Panc1 (cell line): ENCODE data around the gene FEM1B. TPM values are rescaled to one million over a fixed set of nuclear protein-coding genes. Genes with fewer than 3 reads are reported as not detected.

Experiments
- ATAC-seq: fragments of 200-7000 bp; cut with Tn5 transposase; 2 replicates; pipeline ENCODE4 v1.9.1; 2020; ENCODE audit warnings: mild to moderate bottlenecking, moderate library complexity
- BruUV-seq: library from RNA; stranded (reverse); fragments of 400-500 nt; replicated peaks from 2 replicates; lab custom pipeline; 2021; lab: Mats Ljungman, UMichigan
- CTCF ChIA-PET: fragments of 300-600 bp; sonication (Branson Sonifier 250); formaldehyde crosslinking; loops from one replicate; lab custom pipeline; 2022; ENCODE audit warnings: antibody characterized with exemption; lab: Charles Lee
- POLR2A ChIA-PET: fragments of 300-600 bp; sonication (Branson Sonifier 250); formaldehyde crosslinking; loops from one replicate; lab custom pipeline; 2022; ENCODE audit warnings: antibody characterized with exemption; lab: Charles Lee
- DNase-seq: peaks from one replicate; pipeline ENCODE4 v3.0.0-alpha.2; 2010; ENCODE audit warnings: low read depth, low spot score
- H3K27ac ChIP-seq: 2 replicates; pipeline ENCODE4 v1.5.1; 2011; ENCODE audit warnings: mild to moderate bottlenecking, low read length, inconsistent platforms
- H3K27me3 ChIP-seq: fragments of 200-500 bp; sonication (Bioruptor generic); 2 replicates; pipeline ENCODE4 v1.6.0; 2014; ENCODE audit warnings: low read length, inconsistent platforms; ENCODE audit not compliant: control insufficient read depth, insufficient read depth
- H3K36me3 ChIP-seq: fragments of 200-500 bp; sonication (Bioruptor generic); 2 replicates; pipeline ENCODE4 v1.5.1; 2014; ENCODE audit warnings: inconsistent platforms, mild to moderate bottlenecking, low read length, moderate library complexity; ENCODE audit not compliant: control insufficient read depth, insufficient read depth
- H3K4me1 ChIP-seq: 2 replicates; pipeline ENCODE4 v1.5.1; 2011; ENCODE audit warnings: inconsistent platforms, mild to moderate bottlenecking, low read length, moderate library complexity; ENCODE audit not compliant: control insufficient read depth, insufficient read depth
- H3K4me3 ChIP-seq, 2 experiments: 2 replicates each; pipeline ENCODE4 v1.5.1; 2011 to 2012; ENCODE audit warnings: low read depth in 2 of 2, low read length in 2 of 2, mild to moderate bottlenecking in 2 of 2, inconsistent platforms in 1 of 2, moderate library complexity in 1 of 2
- H3K9me3 ChIP-seq: fragments of 200-500 bp; sonication (Bioruptor generic); 2 replicates; pipeline ENCODE4 v1.5.1; 2014; ENCODE audit warnings: low read depth, mild to moderate bottlenecking, inconsistent platforms, low read length, moderate library complexity; ENCODE audit not compliant: control insufficient read depth, insufficient read depth
- POLR2AphosphoS5 ChIP-seq: IDR thresholded peaks from 2 replicates; pipeline ENCODE4 v1.6.1; 2012; ENCODE audit warnings: mild to moderate bottlenecking, low read depth, low read length, moderate library complexity
- SIN3A ChIP-seq: IDR thresholded peaks from 2 replicates; pipeline ENCODE4 v1.6.1; 2012; ENCODE audit warnings: low read depth, mild to moderate bottlenecking, low read length, moderate library complexity, borderline replicate concordance; ENCODE audit not compliant: insufficient read depth
- TCF7L2 ChIP-seq: IDR thresholded peaks from 2 replicates; pipeline ENCODE4 v1.6.1; 2011; ENCODE audit warnings: mild to moderate bottlenecking, low read depth, low read length, inconsistent platforms
- in situ Hi-C: cut with HindIII; loops from 2 replicates; pipeline ENCODE4 v1.10.0; 2016; ENCODE audit warnings: low sequenced_read_pairs, low pct_unique_long_range_greater_than_20kb
- intact Hi-C: fragments of 100-400 bp; cut with micrococcal nuclease; formaldehyde crosslinking; loops from one replicate; pipeline ENCODE4 v1.10.0; 2022; ENCODE audit not compliant: unreplicated experiment
- total RNA-seq: library from RNA; stranded (reverse); gene quantifications from one replicate; pipeline ENCODE4 v1.2.1, GENCODE V29; 2021; ENCODE audit not compliant: unreplicated experiment
- TF ChIP-seq, protein P1 (sequence below), 2 experiments: IDR thresholded peaks; 2 replicates each; pipeline ENCODE4 v1.6.1; 2011 to 2012; ENCODE audit warnings: low read depth in 2 of 2, control low read depth in 1 of 2, low read length in 1 of 2, mild to moderate bottlenecking in 1 of 2, moderate library complexity in 1 of 2; ENCODE audit not compliant: insufficient read depth in 1 of 2
- TF ChIP-seq, protein P2 (sequence below): fragments of 450-650 bp; IDR thresholded peaks from 2 replicates; pipeline ENCODE4 v1.5.1; 2017; ENCODE audit warnings: mild to moderate bottlenecking

The FEM1B gene
- total RNA-seq, 1 experiment from 2014 or later: 34.8 TPM

DNA sequence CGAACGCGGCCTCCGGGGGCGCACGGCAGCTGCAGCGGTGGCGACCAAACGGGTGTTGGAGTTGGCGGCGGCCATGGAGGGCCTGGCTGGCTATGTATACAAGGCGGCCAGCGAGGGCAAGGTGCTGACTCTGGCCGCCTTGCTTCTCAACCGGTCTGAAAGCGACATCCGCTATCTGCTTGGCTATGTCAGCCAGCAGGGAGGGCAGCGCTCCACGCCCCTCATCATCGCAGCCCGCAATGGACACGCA, 725 bp downstream of the FEM1B start:
- BruUV-seq: no TSS peak
- H3K27ac ChIP-seq: peak overlapping the region; percentile 99
- peak overlapping the region; percentile 81 to 98 for H3K4me3 ChIP-seq
- in situ Hi-C loops: no loop called here
- POLR2A ChIA-PET: interaction anchor here (0.6 kb wide), 2 partner anchors 46 to 880 kb away, joined by 3 to 16 read pairs; no protein-coding TSS in a partner anchor
- H3K9me3 ChIP-seq: no peaks in the 10 kb centered on the region
- H3K27me3 ChIP-seq: no peaks in the 10 kb centered on the region
- intact Hi-C loops: no loop called here
- ATAC-seq (no peak), DNase-seq (no peak)
- peaks cover 28% of the 10 kb centered on the region for H3K4me1 ChIP-seq
- CTCF ChIA-PET: interaction anchor here (2.2 kb wide), 1 partner anchor 25 kb away, joined by 5 read pairs; no protein-coding TSS in a partner anchor
- peaks cover 6% of the 10 kb centered on the region; the same call in 1 of the 2 replicates for H3K36me3 ChIP-seq
- TF ChIP-seq, protein P1, sequence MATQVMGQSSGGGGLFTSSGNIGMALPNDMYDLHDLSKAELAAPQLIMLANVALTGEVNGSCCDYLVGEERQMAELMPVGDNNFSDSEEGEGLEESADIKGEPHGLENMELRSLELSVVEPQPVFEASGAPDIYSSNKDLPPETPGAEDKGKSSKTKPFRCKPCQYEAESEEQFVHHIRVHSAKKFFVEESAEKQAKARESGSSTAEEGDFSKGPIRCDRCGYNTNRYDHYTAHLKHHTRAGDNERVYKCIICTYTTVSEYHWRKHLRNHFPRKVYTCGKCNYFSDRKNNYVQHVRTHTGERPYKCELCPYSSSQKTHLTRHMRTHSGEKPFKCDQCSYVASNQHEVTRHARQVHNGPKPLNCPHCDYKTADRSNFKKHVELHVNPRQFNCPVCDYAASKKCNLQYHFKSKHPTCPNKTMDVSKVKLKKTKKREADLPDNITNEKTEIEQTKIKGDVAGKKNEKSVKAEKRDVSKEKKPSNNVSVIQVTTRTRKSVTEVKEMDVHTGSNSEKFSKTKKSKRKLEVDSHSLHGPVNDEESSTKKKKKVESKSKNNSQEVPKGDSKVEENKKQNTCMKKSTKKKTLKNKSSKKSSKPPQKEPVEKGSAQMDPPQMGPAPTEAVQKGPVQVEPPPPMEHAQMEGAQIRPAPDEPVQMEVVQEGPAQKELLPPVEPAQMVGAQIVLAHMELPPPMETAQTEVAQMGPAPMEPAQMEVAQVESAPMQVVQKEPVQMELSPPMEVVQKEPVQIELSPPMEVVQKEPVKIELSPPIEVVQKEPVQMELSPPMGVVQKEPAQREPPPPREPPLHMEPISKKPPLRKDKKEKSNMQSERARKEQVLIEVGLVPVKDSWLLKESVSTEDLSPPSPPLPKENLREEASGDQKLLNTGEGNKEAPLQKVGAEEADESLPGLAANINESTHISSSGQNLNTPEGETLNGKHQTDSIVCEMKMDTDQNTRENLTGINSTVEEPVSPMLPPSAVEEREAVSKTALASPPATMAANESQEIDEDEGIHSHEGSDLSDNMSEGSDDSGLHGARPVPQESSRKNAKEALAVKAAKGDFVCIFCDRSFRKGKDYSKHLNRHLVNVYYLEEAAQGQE (IDR thresholded peaks at IDR 0.05; ENCODE audit: insufficient read depth in 1 of 2, low read depth in 2 of 2, low read length in 1 of 2): no peak
- TF ChIP-seq TCF7L2: no peak
- TF ChIP-seq SIN3A: 0 out of 2 replicates have a peak, but pooled peaks have one; percentile 15
- TF ChIP-seq, protein P2, sequence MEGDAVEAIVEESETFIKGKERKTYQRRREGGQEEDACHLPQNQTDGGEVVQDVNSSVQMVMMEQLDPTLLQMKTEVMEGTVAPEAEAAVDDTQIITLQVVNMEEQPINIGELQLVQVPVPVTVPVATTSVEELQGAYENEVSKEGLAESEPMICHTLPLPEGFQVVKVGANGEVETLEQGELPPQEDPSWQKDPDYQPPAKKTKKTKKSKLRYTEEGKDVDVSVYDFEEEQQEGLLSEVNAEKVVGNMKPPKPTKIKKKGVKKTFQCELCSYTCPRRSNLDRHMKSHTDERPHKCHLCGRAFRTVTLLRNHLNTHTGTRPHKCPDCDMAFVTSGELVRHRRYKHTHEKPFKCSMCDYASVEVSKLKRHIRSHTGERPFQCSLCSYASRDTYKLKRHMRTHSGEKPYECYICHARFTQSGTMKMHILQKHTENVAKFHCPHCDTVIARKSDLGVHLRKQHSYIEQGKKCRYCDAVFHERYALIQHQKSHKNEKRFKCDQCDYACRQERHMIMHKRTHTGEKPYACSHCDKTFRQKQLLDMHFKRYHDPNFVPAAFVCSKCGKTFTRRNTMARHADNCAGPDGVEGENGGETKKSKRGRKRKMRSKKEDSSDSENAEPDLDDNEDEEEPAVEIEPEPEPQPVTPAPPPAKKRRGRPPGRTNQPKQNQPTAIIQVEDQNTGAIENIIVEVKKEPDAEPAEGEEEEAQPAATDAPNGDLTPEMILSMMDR: peak; percentile 47
- no peak for TF ChIP-seq POLR2AphosphoS5

DNA sequence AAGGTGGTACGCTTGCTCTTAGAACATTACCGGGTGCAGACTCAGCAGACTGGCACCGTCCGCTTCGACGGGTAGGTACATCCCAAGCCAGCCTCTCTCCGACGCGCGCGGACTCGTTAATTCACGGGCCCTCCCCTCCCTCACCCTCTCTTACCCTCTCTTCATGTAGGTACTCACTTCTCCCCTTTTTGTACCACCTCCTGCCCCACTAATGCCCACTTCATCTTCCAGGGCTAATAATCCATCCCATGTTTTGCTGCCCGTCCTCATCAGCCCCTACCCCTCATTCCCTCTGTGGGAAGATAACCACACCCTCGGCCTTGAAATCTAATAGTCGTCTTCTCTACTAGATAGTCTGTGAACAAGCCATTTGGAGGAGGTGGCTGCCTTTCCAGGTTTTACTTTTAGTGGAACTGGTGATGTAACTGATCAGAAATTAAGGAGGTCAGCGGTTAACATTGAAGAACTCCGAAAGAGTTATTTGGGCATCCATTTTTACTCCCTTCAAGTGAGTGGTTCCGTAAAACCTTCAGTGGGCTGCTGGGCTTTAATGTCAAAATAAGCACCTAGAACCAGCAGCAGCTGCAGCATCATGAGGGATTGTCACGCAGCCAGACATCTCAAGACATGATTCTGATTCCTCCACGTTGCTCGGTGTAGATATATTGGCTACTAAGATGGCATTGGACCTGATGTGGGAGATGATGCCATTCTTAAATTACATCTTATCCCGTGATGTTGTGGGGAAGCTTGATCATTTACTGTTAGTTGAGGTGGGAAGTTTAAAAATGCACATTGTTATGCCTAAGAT, 1.3 kb downstream of the FEM1B start:
- H3K4me3 ChIP-seq: peak overlapping the region; percentile 81 to 98
- in situ Hi-C loops (no loop called here), intact Hi-C loops (no loop called here)
- DNase-seq: no peak
- peaks cover 6% of the 10 kb centered on the region; the same call in 1 of the 2 replicates for H3K36me3 ChIP-seq
- BruUV-seq: TSS peak; percentile 64
- ChIA-PET CTCF (interaction anchor here (0.8 kb wide), 1 partner anchor 26 kb away, joined by 3 read pairs; no protein-coding TSS in a partner anchor), POLR2A (interaction anchor here (0.6 kb wide), 1 partner anchor 117 kb away, joined by 3 read pairs; no protein-coding TSS in a partner anchor)
- no peaks in the 10 kb centered on the region for H3K9me3 ChIP-seq
- peaks cover 28% of the 10 kb centered on the region for H3K4me1 ChIP-seq
- ATAC-seq: peak; percentile 4; the same call in 1 of the 2 replicates
- no peaks in the 10 kb centered on the region for H3K27me3 ChIP-seq
- H3K27ac ChIP-seq: peak overlapping the region; percentile 99
- TF ChIP-seq SIN3A: no peak
- TF ChIP-seq, protein P2: no peak
- TF ChIP-seq, protein P1 (IDR thresholded peaks at IDR 0.05; ENCODE audit: insufficient read depth in 1 of 2, low read depth in 2 of 2, low read length in 1 of 2): no peak
- no peak for TF ChIP-seq TCF7L2
- no peak for TF ChIP-seq POLR2AphosphoS5
